GM12801 (cell line): ENCODE results near the gene ADAMTS2.

Source experiments
- CTCF ChIP-seq: IDR thresholded peaks from one replicate; pipeline ENCODE4 v1.5.1; 2011; ENCODE audit warnings: control low read depth; ENCODE audit not compliant: insufficient read length; ENCODE audit errors: extremely low read depth

ADAMTS2 gene

GRCh38 chr5:179297486-179298180 is 47.6 kb downstream of the ADAMTS2 start:
- no peak for TF ChIP-seq CTCF

GRCh38 chr5:179297026-179297425 is 48.2 kb downstream of the ADAMTS2 start:
- TF ChIP-seq CTCF, result no peak

DNA sequence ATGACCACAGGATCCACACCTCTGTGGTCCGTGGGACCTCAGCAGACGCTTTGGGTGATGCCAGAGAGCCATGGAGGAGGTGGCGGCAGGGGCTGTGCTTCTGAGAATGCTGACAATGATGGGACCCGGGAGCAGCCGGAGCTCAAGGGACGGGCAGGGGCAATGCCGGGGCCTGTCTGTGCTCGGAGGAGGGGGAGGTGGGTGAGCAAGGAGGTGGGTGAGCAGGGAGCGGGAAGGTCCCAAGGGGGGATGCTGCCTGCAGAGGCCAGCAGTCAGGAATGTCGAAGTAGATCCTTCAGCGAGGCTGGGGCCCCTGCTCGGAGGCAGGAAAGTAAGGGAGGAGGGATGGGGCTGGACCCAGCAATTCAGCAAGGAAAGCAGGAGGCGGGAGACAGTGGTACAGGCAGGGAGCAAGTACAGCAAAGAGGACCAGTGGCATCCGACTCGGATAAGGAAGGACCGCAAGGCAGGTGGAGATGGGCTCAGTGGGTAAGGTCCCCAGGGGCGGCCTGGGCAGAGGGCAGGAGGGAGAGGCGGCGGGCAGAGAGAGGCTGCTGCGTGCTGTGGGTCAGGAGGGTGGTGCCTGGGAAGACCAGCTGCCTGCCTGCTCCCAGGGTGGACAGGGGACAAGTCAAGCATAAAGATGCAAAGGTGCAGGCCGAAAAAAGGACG is 49.0 kb downstream of the ADAMTS2 start:
- no peak for TF ChIP-seq CTCF

GRCh38 chr5:179295778-179296149 is 49.5 kb downstream of the ADAMTS2 start:
- TF ChIP-seq CTCF, result no peak

- TF ChIP-seq CTCF, result no peak
Measured at GRCh38 chr5:179294891-179295777, 50.1 kb downstream of the ADAMTS2 start.

GRCh38 chr5:179294131-179294780 is 51.0 kb downstream of the ADAMTS2 start:
- TF ChIP-seq CTCF, result no peak
